NCI-H1694 treated with DMSO at 0.1 percent for 48 hours (cell line): ENCODE measurements around the gene CALY.
"Not testable (repeated sequence)": the region's sequence is repeated elsewhere in the genome, so short reads cannot be mapped to it uniquely, and the experiment has no call there.

Source experiments
- DNase-seq: peaks from one replicate; lab custom pipeline; 2025; lab: John Stamatoyannopoulos, UW

CALY gene

GRCh38 chr10:133328358-133329343 is 8.0 kb downstream of the CALY start:
- no peak for DNase-seq

GRCh38 chr10:133327651-133328357 is 8.9 kb downstream of the CALY start:
- DNase-seq, result no peak

DNA sequence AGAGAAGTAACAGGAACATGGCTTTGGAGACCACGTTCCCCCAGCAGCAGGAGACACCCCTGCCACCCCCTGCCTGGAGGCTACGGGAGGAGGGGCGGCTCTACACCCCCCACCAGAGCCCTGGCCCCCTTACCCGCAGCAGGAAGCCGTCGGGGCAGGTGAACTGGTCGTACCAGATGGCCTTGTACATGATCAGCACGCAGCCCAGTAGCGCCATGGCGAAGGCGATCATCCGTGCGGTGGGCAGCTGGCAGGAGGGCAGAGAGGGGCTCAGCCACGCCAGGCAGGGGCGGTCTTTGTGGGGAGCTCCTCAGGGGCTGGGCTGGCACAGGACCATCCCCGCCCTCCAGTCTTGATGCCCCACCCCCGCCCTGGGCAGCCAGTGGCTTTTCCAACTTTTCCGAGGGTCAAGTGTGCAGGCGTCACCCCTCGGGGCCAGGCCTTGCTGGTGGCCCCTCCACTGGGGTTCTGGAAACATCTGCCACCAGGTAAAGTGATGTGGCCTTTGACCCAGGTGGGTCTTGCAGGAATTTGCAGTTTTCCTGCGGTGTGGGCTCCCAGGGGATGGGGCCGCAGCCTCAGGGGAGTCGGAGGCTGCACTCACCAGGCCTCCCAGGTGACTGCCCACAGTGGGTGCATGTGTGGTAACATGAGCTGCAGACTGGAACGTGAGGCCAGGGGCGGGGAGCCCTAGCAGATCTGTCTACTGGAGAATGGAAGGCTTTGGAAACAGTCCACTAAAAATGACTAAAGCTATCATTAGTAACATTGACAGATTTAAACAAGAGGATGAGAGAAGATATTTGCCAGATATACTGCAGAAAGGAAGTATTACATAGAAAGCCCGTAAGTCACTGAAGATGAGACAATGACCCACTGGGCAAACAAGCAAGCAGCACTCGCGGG is 9.7 kb downstream of the CALY start:
- no peak for DNase-seq

- no peak for DNase-seq
Measured at GRCh38 chr10:133326223-133326551, 10.5 kb downstream of the CALY start.

DNA sequence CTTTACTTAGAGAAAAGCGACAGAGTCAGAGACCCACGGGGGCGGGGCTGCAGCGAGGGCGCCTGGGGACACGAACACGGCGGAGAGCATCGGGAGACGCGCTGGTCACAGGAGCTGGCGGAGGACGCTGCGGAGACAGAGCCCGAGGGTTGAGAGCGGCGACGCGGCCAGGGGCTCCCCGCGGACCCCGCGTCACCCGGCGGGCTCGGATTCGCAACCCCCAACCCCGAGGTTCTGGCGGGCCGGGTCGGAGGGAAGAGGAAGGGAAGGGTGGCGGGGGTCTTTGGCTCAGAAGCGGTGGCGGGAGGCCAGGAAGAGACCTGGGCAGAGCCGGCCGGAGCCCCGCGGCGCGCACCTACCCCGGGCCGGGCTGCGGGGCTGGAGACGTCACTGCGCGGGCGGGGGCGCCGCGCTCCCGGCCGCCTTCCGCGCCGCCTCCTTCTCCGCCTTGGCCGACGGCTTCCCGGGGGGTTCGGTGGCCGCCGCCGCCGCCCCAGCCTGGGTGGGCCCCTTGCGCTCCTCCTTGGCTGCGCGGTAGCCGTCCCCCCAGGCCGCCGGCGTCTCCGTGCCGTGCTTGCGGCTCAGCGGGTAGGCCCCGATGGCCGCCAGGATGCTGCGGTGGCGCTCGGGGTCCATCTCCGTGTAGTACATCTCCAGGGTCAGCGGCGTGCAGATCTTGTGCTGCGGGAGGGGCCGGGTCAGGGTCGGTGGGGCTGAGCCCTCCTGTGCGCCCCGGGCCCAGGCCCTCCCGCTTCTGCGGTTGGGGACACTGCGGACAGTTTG is 11.1 kb downstream of the CALY start:
- no peak for DNase-seq

GRCh38 chr10:133324857-133325260 is 11.8 kb downstream of the CALY start:
- DNase-seq, result no peak

- DNase-seq, result peak; percentile 20
Measured at GRCh38 chr10:133324198-133324792, 12.4 kb downstream of the CALY start.

GRCh38 chr10:133322064-133322709 is 14.5 kb downstream of the CALY start:
- not testable (repeated sequence) for DNase-seq

- DNase-seq, result not testable (repeated sequence)
Measured at GRCh38 chr10:133320852-133321422, 15.8 kb downstream of the CALY start.

GRCh38 chr10:133318494-133319127 is 18.1 kb downstream of the CALY start:
- no peak for DNase-seq

DNA sequence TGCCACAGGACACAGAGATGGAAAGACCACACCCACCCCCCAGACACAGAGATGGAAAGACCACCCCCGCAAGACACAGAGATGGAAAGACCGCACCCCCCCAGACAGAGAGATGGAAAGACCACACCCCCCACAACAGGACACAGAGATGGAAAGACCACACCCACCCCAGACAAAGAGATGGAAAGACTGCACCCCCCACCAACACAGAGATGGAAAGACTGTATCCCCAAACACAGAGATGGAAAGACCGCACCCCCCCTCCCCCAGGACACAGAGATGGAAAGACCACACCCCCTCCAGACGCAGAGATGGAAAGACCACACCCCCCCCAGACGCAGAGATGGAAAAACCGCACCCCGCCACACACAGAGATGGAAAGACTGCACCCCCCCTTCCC is 20.0 kb downstream of the CALY start:
- no peak for DNase-seq

GRCh38 chr10:133316266-133316665 is 20.4 kb downstream of the CALY start:
- DNase-seq, result no peak

- no peak for DNase-seq
Measured at GRCh38 chr10:133315847-133316246, 20.8 kb downstream of the CALY start.

DNA sequence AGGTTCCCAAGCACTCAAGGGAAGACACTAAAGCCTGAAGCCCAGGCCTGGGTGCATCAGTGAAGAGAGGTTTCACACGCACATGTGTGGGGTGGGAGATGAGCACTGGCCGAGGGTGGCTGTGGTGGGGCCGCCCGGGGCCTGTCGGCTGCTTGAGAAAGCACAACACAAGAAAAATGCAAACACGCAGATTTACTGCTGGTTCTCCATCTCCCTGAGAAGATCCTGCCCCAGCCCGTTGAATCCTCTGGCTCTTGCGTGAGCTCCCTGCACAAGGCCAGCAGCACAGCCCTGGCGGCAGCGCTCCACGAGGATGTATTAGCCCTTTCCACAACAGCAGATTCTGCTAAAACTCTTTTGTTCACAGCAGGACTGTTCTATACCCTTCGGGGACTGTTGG is 21.8 kb downstream of the CALY start:
- no peak for DNase-seq

DNA sequence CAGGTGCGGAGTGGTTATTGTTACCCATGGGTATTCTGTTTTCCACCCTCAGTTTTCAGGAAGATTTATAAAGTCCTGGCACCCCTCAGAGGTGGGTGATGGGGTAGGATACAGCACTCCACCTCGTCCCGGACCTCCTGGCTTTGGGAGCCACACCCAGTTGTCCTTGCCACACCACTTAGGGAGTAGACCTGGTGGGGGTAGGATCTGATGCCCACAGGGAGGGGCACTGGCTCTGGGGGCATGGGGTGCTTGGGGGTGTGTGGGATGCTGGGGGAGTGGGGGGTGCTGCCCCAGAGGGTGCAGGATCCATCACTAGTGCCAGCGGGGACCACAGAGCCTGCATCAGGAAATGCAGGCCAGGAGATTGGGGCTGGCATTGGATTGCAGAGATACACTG is 23.5 kb downstream of the CALY start:
- DNase-seq, result no peak

DNA sequence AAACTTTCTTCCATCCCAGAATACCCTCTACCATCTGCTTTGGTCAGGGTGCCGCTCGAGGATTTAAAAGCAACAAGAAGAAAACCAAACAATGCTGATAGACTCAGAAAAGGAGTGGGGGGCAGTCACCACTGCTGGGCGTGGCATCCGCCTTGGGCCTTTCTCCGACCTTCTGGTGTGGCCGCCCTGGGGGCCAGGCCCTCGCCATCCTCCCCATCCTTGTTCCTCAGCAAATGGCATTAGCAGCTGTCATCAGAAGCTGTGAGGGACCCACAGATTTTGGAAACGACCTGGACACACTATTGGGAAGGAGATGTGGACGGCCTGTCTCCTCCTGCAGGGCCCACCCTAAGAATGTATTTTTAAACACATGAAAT is 23.9 kb downstream of the CALY start:
- DNase-seq, result no peak

DNA sequence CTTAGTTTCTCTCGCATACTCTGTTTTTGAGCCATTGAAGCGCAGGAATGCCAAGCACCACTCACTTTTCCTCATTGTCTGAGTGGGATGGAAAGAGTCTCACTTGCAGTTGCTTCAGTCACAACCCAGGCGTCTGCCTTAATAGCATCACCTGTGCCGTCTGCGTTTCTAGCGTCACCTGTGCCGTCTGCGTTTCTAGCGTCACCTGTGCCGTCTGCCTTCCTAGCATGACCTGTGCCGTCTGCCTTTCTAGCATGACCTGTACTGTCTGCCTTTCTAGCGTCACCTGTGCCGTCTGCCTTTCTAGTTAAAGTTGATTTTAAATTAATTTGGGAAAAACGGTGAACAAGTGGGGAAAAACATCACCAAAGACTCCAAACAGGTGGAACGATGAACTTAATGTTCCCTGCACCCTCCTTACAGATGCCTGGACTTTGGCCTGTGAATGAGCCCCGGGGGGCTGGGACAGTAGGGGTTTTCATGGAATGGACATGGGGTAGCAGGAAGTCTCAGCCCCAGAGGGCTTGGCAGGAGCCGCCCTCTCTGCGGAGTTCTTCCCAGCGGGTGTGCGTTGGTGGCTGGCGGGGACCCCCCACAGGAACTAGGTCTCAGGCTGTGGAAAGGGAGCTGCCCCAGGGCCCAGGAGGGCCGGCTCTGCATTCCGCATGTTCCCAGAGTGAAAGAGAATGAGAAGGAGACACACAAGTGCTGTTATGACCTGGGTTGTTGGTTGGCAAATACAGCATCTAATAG is 24.5 kb downstream of the CALY start:
- no peak for DNase-seq

DNA sequence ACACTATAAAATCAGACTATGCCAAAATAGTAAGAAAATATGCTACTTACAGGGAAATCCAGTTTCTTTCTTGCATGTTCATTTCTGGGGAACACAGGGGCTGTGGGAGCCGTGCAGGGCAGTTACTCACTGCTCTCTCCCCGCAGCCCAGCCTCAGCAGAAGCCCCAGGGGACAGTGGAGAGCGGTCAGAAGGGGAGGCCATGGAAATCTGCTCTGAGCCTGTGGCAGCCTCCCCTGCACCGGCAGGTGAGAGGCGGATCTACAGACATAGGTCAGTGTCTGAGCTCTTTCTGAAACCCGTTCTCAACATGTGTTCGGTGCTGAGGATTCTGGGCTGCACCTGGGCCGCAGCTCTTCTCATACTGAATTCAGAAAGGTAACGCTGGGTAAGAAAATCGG is 25.1 kb downstream of the CALY start:
- no peak for DNase-seq

GRCh38 chr10:133310789-133311188 is 25.9 kb downstream of the CALY start:
- no peak for DNase-seq
